SK-N-SH treated with all-trans-retinoic acid at 6 μM for 48 hours (cell line): ENCODE results near the gene GRID1.

Experiments used
- ATAC-seq: fragments of 200-7000 bp; cut with Tn5 transposase; 3 replicates; pipeline ENCODE4 v1.9.1; 2020; ENCODE audit warnings: mild to moderate bottlenecking, moderate library complexity
- ARNTL ChIP-seq: fragments of 450-650 bp; formaldehyde crosslinking; IDR thresholded peaks from 2 replicates; pipeline ENCODE4 v1.5.0; 2020; ENCODE audit warnings: low read depth, mild to moderate bottlenecking, moderate library complexity, borderline replicate concordance
- BACH2 ChIP-seq: fragments of 250-450 bp; sonication (Bioruptor Pico); IDR thresholded peaks from 2 replicates; pipeline ENCODE4 v1.9.0; 2021; ENCODE audit warnings: mild to moderate bottlenecking, borderline replicate concordance
- CREB5 ChIP-seq: fragments of 250-450 bp; sonication (Bioruptor Pico); IDR thresholded peaks from 2 replicates; pipeline ENCODE4 v1.5.1; 2020; ENCODE audit warnings: low read depth, mild to moderate bottlenecking, moderate library complexity
- CSDC2 ChIP-seq: fragments of 250-450 bp; sonication (Bioruptor Pico); IDR thresholded peaks from 2 replicates; pipeline ENCODE4 v1.5.0; 2020; ENCODE audit warnings: mild to moderate bottlenecking, moderate library complexity
- CSRNP3 ChIP-seq: fragments of 250-450 bp; sonication (Bioruptor Pico); IDR thresholded peaks from 2 replicates; pipeline ENCODE4 v1.5.1; 2021; ENCODE audit warnings: mild to moderate bottlenecking, moderate library complexity
- ESRRG ChIP-seq: fragments of 250-450 bp; sonication (Bioruptor Pico); IDR thresholded peaks from 2 replicates; pipeline ENCODE4 v1.6.1; 2021; ENCODE audit warnings: mild to moderate bottlenecking
- GLIS3 ChIP-seq: fragments of 250-450 bp; sonication (Bioruptor Pico); IDR thresholded peaks from 2 replicates; pipeline ENCODE4 v1.5.0; 2020; ENCODE audit warnings: mild to moderate bottlenecking, moderate library complexity
- ISL1 ChIP-seq: fragments of 250-450 bp; sonication (Bioruptor Pico); IDR thresholded peaks from 2 replicates; pipeline ENCODE4 v2.1.2; 2022; ENCODE audit warnings: mild to moderate bottlenecking, moderate library complexity
- OSR1 ChIP-seq: fragments of 250-450 bp; sonication (Bioruptor Pico); IDR thresholded peaks from 2 replicates; pipeline ENCODE4 v1.8.0; 2022; ENCODE audit warnings: moderate library complexity, mild to moderate bottlenecking, inconsistent platforms
- PATZ1 ChIP-seq: fragments of 250-450 bp; sonication (Bioruptor Pico); IDR thresholded peaks from 2 replicates; pipeline ENCODE4 v1.8.0; 2020; ENCODE audit warnings: mild to moderate bottlenecking, moderate library complexity, borderline replicate concordance
- POU6F1 ChIP-seq: fragments of 250-450 bp; sonication (Bioruptor Pico); IDR thresholded peaks from 2 replicates; pipeline ENCODE4 v1.8.0; 2021; ENCODE audit warnings: low read depth, mild to moderate bottlenecking, moderate library complexity, borderline replicate concordance
- PPARA ChIP-seq: fragments of 250-450 bp; sonication (Bioruptor Pico); IDR thresholded peaks from 2 replicates; pipeline ENCODE4 v1.5.0; 2020; ENCODE audit warnings: mild to moderate bottlenecking, borderline replicate concordance
- RARB ChIP-seq: fragments of 250-450 bp; sonication (Bioruptor Pico); IDR thresholded peaks from 2 replicates; pipeline ENCODE4 v1.8.0; 2021; ENCODE audit warnings: mild to moderate bottlenecking, moderate library complexity
- TCF4 ChIP-seq: fragments of 250-450 bp; sonication (Bioruptor Pico); IDR thresholded peaks from 2 replicates; pipeline ENCODE4 v1.8.0; 2021; ENCODE audit warnings: mild to moderate bottlenecking, moderate library complexity, borderline replicate concordance
- TOX ChIP-seq: fragments of 250-450 bp; sonication (Bioruptor Pico); IDR thresholded peaks from 2 replicates; pipeline ENCODE4 v1.8.0; 2021; ENCODE audit warnings: mild to moderate bottlenecking, moderate library complexity, borderline replicate concordance
- TSHZ2 ChIP-seq: fragments of 250-450 bp; sonication (Bioruptor Pico); IDR thresholded peaks from 2 replicates; pipeline ENCODE4 v1.5.0; 2020; ENCODE audit warnings: mild to moderate bottlenecking, moderate library complexity
- ZC3H10 ChIP-seq: fragments of 250-450 bp; sonication (Bioruptor Pico); IDR thresholded peaks from 2 replicates; pipeline ENCODE4 v1.5.1; 2021; ENCODE audit warnings: mild to moderate bottlenecking, moderate library complexity
- ZFP3 ChIP-seq: fragments of 250-450 bp; sonication (Bioruptor Pico); IDR thresholded peaks from 2 replicates; pipeline ENCODE4 v1.5.0; 2020; ENCODE audit warnings: mild to moderate bottlenecking, moderate library complexity
- ZFP30 ChIP-seq: fragments of 450-650 bp; formaldehyde crosslinking; IDR thresholded peaks from 2 replicates; pipeline ENCODE4 v1.5.0; 2022; ENCODE audit warnings: mild to moderate bottlenecking, moderate library complexity
- ZNF565 ChIP-seq: fragments of 450-650 bp; formaldehyde crosslinking; conservative IDR thresholded peaks from 2 replicates; pipeline ENCODE4 v1.5.0; 2020; ENCODE audit warnings: low read depth, mild to moderate bottlenecking, moderate library complexity
- ZNF70 ChIP-seq: fragments of 450-650 bp; formaldehyde crosslinking; IDR thresholded peaks from 2 replicates; pipeline ENCODE4 v1.5.0; 2020; ENCODE audit warnings: mild to moderate bottlenecking, moderate library complexity
- ZNF8 ChIP-seq: fragments of 450-650 bp; formaldehyde crosslinking; IDR thresholded peaks from 2 replicates; pipeline ENCODE4 v1.5.0; 2020; ENCODE audit warnings: mild to moderate bottlenecking, moderate library complexity

Gene GRID1

GRCh38 chr10:85993840-85994507 is 372.6 kb downstream of the GRID1 start:
- no peak for ATAC-seq
- TF ChIP-seq CSDC2 (CRISPR knock-in tag), result no peak
- TF ChIP-seq TSHZ2 (CRISPR knock-in tag), result no peak
- no peak for TF ChIP-seq CSRNP3 (CRISPR knock-in tag)
- TF ChIP-seq GLIS3 (CRISPR knock-in tag), result no peak
- no peak for TF ChIP-seq BACH2

GRCh38 chr10:85993140-85993539 is 373.5 kb downstream of the GRID1 start:
- TF ChIP-seq BACH2 (no peak), PATZ1 (CRISPR knock-in tag) (no peak), TCF4 (CRISPR knock-in tag) (no peak), GLIS3 (CRISPR knock-in tag) (no peak), TOX (CRISPR knock-in tag) (no peak), ESRRG (no peak), RARB (CRISPR knock-in tag) (no peak), ISL1 (CRISPR knock-in tag) (no peak), CSRNP3 (CRISPR knock-in tag) (no peak), ZNF70 (CRISPR knock-in tag) (no peak), ZC3H10 (CRISPR knock-in tag) (no peak), OSR1 (no peak), PPARA (CRISPR knock-in tag) (no peak)
- no peak for ATAC-seq

- TF ChIP-seq OSR1, result no peak
- TF ChIP-seq RARB (CRISPR knock-in tag), result no peak
- no peak for TF ChIP-seq GLIS3 (CRISPR knock-in tag)
- ATAC-seq, result no peak
These were observed 374.3 kb downstream of the GRID1 start for GRCh38 chr10:85992324-85992723.

- no peak for ATAC-seq
- no peak for TF ChIP-seq ZC3H10 (CRISPR knock-in tag)
- no peak for TF ChIP-seq ZNF565 (CRISPR knock-in tag)
- TF ChIP-seq PATZ1 (CRISPR knock-in tag), result no peak
- no peak for TF ChIP-seq OSR1
- TF ChIP-seq ZNF70 (CRISPR knock-in tag), result no peak
- TF ChIP-seq ZFP3, result no peak
- no peak for TF ChIP-seq POU6F1 (CRISPR knock-in tag)
- TF ChIP-seq ARNTL (CRISPR knock-in tag), result no peak
- no peak for TF ChIP-seq RARB (CRISPR knock-in tag)
- TF ChIP-seq ISL1 (CRISPR knock-in tag), result no peak
- TF ChIP-seq ZFP30 (CRISPR knock-in tag), result no peak
- no peak for TF ChIP-seq PPARA (CRISPR knock-in tag)
- TF ChIP-seq ZNF8 (CRISPR knock-in tag), result no peak
- no peak for TF ChIP-seq TCF4 (CRISPR knock-in tag)
- no peak for TF ChIP-seq ESRRG
- no peak for TF ChIP-seq TOX (CRISPR knock-in tag)
- no peak for TF ChIP-seq GLIS3 (CRISPR knock-in tag)
- no peak for TF ChIP-seq BACH2
- no peak for TF ChIP-seq CREB5
These were observed 379.8 kb downstream of the GRID1 start for GRCh38 chr10:85986777-85987176.
